Tongue (tissue), 2 donors: ENCODE results near the gene TF. TPM values are rescaled to one million over a fixed set of nuclear protein-coding genes. Genes with fewer than 3 reads are reported as not detected.
A peak's percentile ranks its signal among the peaks of the same experiment; 100 is the strongest.
"Not testable (repeated sequence)": the region's sequence is repeated elsewhere in the genome, so short reads cannot be mapped to it uniquely, and the experiment has no call there.

ENCODE experiments used
- DNase-seq: peaks from one replicate; pipeline ENCODE4 v3.0.0-alpha.2; 2015
- total RNA-seq: library from RNA; depleted of rRNA; stranded (reverse); fragments of >200 nt; gene quantifications from one replicate; pipeline ENCODE4 v1.2.3, GENCODE V29; 2014

TF gene
- total RNA-seq, 1 donor from 2014 or later: 26.7 TPM

- DNase-seq: no peak
Measured at GRCh38 chr3:133767607-133768006, 21.4 kb downstream of the TF start.

- DNase-seq: no peak
Measured at GRCh38 chr3:133769536-133769935, 23.3 kb downstream of the TF start.

GRCh38 chr3:133773732-133774131, 27.5 kb downstream of the TF start:
- no peak for DNase-seq

DNA sequence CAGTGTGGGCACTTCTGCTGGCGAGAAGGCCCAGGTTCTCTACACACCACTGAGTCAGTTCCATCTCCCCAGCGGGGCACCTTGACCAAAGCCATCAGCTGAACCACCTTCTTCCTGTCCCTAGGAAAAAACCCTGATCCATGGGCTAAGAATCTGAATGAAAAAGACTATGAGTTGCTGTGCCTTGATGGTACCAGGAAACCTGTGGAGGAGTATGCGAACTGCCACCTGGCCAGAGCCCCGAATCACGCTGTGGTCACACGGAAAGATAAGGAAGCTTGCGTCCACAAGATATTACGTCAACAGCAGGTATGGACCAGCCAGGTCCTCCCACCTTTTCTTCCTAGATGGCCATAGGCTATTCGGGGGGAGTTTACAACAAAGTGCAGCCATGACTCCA, 29.1 kb downstream of the TF start:
- DNase-seq: no peak

GRCh38 chr3:133775835-133776234, 29.6 kb downstream of the TF start:
- no peak for DNase-seq

DNA sequence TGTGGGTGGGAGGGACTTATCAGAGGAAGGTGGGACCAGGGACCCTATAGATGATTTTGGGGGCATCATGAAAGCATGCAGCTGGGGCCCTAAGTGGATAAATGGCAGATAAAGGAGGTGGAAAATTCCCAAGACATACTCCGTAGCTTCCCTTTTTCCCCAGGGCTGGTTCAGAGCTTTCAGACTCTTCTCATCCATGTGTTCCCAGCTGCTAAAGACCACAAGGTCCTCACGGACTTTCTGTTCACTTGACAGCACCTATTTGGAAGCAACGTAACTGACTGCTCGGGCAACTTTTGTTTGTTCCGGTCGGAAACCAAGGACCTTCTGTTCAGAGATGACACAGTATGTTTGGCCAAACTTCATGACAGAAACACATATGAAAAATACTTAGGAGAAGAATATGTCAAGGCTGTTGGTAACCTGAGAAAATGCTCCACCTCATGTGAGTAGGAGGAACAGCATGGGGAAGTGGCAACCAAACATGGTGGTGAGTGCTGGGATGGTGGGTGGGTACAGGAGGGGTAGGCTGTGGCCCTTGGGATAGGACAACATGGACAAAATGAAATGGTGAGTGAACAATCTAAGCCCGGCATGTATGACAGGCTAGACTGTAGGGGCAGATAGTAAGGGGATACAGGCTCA, 30.7 kb downstream of the TF start:
- DNase-seq: no peak

GRCh38 chr3:133777807-133778568, 31.8 kb downstream of the TF start:
- no peak for DNase-seq

DNA sequence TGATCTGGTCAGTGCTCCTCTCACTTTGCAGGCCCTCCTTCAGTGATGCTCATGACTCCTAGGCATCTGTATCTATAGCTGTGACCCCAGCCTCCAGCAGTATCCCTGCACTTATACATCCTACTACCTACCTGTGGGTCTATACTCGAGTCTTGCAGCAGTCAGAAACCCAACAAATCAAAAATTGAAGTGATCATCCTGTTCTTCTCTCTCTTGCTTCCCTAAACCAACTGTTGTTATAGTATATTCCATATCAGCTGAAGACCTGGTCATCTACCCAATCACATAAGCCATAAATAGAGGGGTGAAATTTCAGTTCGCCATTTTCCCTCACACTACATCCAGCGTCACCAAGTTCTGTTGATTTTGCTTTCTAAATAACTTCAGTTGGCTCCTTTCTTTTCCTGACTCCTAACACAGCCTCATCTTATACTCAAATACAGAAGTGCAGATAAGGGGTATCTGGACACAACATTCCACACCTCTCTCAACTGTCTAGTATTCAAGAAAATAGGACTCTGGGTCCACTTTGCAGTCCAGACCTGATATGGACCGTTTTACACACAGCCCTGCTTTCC, 33.5 kb downstream of the TF start:
- DNase-seq: no peak

GRCh38 chr3:133780756-133781155, 34.6 kb downstream of the TF start:
- DNase-seq: not testable (repeated sequence)

- no peak for DNase-seq
Measured at GRCh38 chr3:133781570-133781969, 35.4 kb downstream of the TF start.

DNA sequence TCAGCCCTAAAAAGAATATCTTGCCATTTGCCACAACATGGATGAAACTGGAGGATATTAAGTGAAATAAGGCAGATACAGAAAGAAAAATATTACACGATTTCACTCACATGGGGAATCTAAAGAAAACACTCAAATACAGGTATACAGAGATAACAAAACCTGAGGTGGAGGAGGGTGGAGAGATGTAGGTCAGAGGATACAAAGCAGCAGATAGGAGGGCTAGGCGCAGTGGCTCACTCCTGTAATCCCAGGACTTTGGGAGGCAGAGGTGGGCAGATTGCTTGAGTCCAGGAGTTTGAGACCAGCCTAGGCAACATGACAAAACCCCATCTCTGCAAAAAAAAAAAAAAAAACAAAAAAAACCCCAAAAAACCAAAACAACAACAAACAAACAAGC, 36.3 kb downstream of the TF start:
- no peak for DNase-seq

- no peak for DNase-seq
Measured at GRCh38 chr3:133783762-133784161, 37.6 kb downstream of the TF start.

- no peak for DNase-seq
Measured at GRCh38 chr3:133788024-133788423, 41.8 kb downstream of the TF start.

GRCh38 chr3:133792171-133792763, 46.1 kb downstream of the TF start:
- no peak for DNase-seq

DNA sequence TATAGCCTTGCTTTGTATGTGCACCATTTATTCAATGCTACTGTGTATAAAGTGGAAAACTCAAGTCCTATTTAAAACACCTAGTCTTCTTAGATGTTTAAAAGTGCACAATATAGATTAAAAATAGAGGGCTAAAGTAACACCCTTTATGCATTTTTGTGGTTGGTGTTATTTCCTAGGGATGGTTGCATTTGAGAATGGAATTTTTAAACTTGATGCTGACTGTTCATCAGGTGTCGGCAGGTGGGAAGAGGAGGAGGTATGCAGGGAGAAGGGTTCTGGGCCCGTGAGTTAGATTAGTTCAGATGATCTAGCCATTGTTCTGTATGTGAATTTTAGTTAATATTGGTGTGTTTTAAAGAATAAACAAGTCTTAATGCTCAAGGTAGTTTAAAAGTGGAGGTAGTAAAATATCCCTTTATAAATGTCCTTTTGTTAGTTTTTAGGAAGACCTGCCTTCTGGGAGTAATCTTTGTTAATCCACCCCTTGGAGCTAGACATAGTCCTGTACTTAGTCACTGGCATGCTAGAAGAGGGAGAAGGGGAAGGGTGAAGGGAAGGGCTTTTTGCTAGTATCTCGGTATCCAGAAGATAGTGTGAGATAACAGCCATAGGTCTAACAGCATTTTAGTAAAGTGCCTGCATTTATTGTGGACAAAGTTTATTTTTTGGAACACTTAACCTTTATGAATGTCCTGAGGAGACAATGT, 51.4 kb downstream of the TF start:
- DNase-seq: no peak

GRCh38 chr3:133799794-133800585, 53.8 kb downstream of the TF start:
- DNase-seq: peak; percentile 77

DNA sequence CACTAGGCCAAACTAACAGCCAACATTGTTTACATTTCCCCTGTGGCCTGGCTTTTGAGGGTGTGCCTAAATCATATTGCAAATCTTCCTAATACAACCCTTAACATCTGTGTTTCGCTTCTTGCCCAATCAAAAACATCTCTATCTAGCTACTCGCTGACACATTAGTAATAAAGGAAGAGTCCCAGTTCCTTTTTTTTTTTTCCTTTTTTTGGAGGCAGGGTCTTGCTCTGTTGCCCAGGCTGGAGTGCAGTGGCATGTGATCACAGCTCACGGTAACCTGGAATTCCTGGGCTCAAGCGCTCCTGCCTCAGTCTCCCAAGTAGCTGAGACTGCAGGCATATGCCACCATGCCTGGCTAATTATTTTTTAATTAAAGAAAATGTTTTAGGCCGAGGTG, 57.3 kb downstream of the TF start:
- DNase-seq: no peak

DNA sequence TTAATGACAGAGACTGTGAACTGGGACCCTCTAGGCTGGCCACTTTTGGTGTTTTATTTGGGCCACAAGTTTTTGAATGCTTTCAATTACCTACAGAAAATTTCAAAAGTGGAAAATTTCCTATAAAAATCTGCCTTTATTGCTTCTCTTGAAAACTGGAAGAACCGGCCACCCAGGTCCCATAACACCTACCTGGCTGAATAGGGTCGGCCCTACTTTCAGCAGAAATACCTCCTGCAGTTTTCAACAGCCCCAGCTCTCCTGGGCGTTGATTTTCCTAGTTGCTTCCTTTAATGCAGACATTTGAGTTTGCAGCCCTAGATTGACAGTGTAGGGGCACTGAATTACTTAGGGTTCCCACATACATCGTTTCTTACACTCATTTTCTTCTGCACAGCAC, 58.7 kb downstream of the TF start:
- no peak for DNase-seq

DNA sequence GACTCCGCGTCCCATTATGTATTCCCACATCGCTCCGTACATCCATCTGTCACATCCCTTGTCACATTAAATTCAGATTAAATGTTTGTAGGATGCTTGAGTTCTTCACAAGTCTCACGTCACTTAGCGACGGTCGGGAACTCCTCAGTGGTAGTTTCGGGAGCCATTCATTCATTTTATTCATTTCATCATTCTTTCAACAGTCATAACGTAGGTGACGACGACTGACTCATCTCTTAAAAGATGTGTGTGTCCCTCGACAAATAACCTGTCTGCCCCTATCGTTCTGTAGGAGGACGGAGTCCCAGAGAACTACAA, 59.1 kb downstream of the TF start:
- no peak for DNase-seq

GRCh38 chr3:133805702-133806475, 59.7 kb downstream of the TF start, which contains the start of gene SRPRB:
TSS of gene SRPRB (plus strand) at chr3:133805815. CDS start at chr3:133805849, 34 bp downstream.
- peak; percentile 98 for DNase-seq

DNA sequence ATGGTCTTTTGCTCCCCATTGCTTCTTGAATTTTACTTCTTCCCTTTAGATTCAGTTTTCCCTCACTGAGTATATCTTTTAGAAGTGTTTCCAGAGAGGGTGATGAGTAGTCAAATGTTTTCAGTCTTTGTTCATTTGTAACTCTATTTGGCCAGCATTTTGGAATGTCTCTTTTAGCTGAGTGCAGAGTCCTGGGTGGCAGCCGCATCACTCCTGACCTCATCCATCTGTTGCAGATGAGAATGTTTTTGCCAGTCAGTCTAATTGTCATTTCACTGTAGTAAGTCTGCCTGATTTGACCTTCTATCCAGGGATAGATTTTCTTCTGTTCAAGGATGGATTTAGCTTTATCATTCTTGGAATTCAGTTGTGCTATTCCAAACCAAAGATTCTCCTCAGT, 66.7 kb downstream of the TF start:
- no peak for DNase-seq
